Measurements from ENCODE around the gene MRNIP. TPM values are rescaled to one million over a fixed set of nuclear protein-coding genes. Genes with fewer than 3 reads are reported as not detected.

Gene MRNIP
- total and polyA plus RNA-seq, 2 of the 8 experiments (the other 6 are each of a cell fraction or from before 2014, with no cell fraction given): 29.6 TPM

- no peak overlapping the region for H2AFZ ChIP-seq (ENCODE audit: low read length)
These were observed 48.4 kb upstream of the MRNIP start for GRCh38 chr5:179906795-179907555.

More at GRCh38 chr5:179906795-179907555, 48.4 kb upstream of the MRNIP start:
- Histone ChIP-seq H3K56ac (replicated peaks; ENCODE audit: insufficient read length, low read depth, low read length) (no peak overlapping the region), H2BK120ac (replicated peaks; ENCODE audit: low read depth, low read length) (no peak overlapping the region), H3K18ac (ENCODE audit: extremely low read depth, low read length) (no peak overlapping the region; the same call in 1 of the 2 replicates), H3K4me2 (ENCODE audit: insufficient read depth in 1 of 2, low read depth in 2 of 2, low read length in 2 of 2) (peak overlapping the region; percentile 64 to 82), H3K4me3 (ENCODE audit: extremely low read depth in 1 of 4, insufficient read depth in 2 of 4, low read depth in 3 of 4, low read length in 4 of 4) (peak overlapping the region; percentile 25 to 72 (median 52)), H3K4ac (replicated peaks; ENCODE audit: insufficient read length, low read depth, low read length) (no peak overlapping the region), H3K4me1 (replicated peaks in 1 of 4; ENCODE audit: control insufficient read depth in 3 of 4, insufficient read depth in 4 of 4, low read length in 3 of 4) (peaks cover 0 to 7% (median 4%) of the 10 kb centered on the region in 4 experiments; a peak in 5 of 7 replicates), H2BK20ac (ENCODE audit: low read length) (no peak overlapping the region), H3K9ac (replicated peaks in 1 of 4; ENCODE audit: extremely low read depth in 1 of 4, low read depth in 3 of 4, low read length in 3 of 4) (peak overlapping the region in 2 of 4 experiments; percentile 35 to 68; a peak in 3 of 7 replicates), H4K5ac (ENCODE audit: insufficient read length, low read depth, low read length) (no peak overlapping the region), H3K27ac (ENCODE audit: low read depth, low read length) (no peak overlapping the region), H3K9me3 (ENCODE audit: insufficient read depth in 2 of 2, low read depth in 1 of 2, low read length in 1 of 2) (no peaks in the 10 kb centered on the region), H3K79me2 (ENCODE audit: control insufficient read depth in 1 of 2, insufficient read depth in 2 of 2, low read length in 2 of 2) (peaks cover 0 to 2% of the 10 kb centered on the region in 2 experiments; a peak in 1 of 4 replicates), H4K91ac (replicated peaks; ENCODE audit: insufficient read length, low read length) (no peak overlapping the region), H2BK5ac (ENCODE audit: low read depth, low read length) (no peak overlapping the region), H2BK15ac (ENCODE audit: low read length) (no peak overlapping the region), H3K27me3 (replicated peaks in 1 of 4; ENCODE audit: control insufficient read depth in 3 of 4, extremely low read depth in 1 of 4, insufficient read depth in 3 of 4, low read length in 3 of 4) (peaks cover 0 to 6% (median 0%) of the 10 kb centered on the region in 4 experiments; a peak in 2 of 7 replicates), H3K14ac (ENCODE audit: insufficient read length) (no peak overlapping the region), H3K36me3 (ENCODE audit: control insufficient read depth in 2 of 4, insufficient read depth in 4 of 4, low read length in 3 of 4) (peaks cover 0 to 9% (median 0%) of the 10 kb centered on the region in 4 experiments; a peak in 3 of 8 replicates), H4K20me1 (replicated peaks in 1 of 2; ENCODE audit: control insufficient read depth in 1 of 2, insufficient read depth in 2 of 2, low read length in 2 of 2) (peaks cover 0 to 14% of the 10 kb centered on the region in 2 experiments), H4K8ac (ENCODE audit: extremely low read depth, insufficient read depth, low read length) (no peak overlapping the region), H2BK12ac (ENCODE audit: low read depth, low read length) (no peak overlapping the region), H2AK5ac (ENCODE audit: low read depth, low read length) (no peak overlapping the region), H3K23ac (ENCODE audit: insufficient read length) (no peak overlapping the region), H3K79me1 (ENCODE audit: low read depth, low read length) (peaks cover 4% of the 10 kb centered on the region), H3K23me2 (ENCODE audit: low read depth, low read length) (peaks cover 7% of the 10 kb centered on the region; the same call in 1 of the 2 replicates)
- TF ChIP-seq KDM4A (IDR thresholded peaks at IDR 0.05; ENCODE audit: low read depth, low read length, severe bottlenecking) (peak; percentile 23), E2F6 (IDR thresholded peaks at IDR 0.05) (0 out of 2 replicates have a peak, but pooled peaks have one; percentile 13), SUZ12 (IDR thresholded peaks at IDR 0.05; ENCODE audit: low read length) (peak; percentile 27; the same call in 1 of the 2 replicates), BCL11A (IDR thresholded peaks at IDR 0.05; ENCODE audit: low read depth in 2 of 2, low read length in 2 of 2) (no peak), MAX (IDR thresholded peaks at IDR 0.05) (0 out of 2 replicates have a peak, but pooled peaks have one; percentile 28)
- FAIRE-seq (no peak), DNase-seq (ENCODE audit: low read depth in 1 of 2, low spot score in 2 of 2) (peak in 1 of 2 experiments; percentile 69)
- 43% methylated on average over 20 of the region's 50 CpGs; no CpG with 5 or more reads in 1 of the 2 experiments for WGBS, 2 experiments (ENCODE audit: extremely low coverage in 1 of 2, insufficient coverage in 1 of 2, insufficient read length in 1 of 2, insufficient replicate concordance in 2 of 2, low coverage in 1 of 2, low lambda C conversion rate in 2 of 2, missing lambda C conversion rate in 1 of 2)
- ChIA-PET CTCF (ENCODE audit: partially characterized antibody) (interaction anchor here (0.7 to 3.5 kb wide), 14 partner anchors 9 to 209 kb away, joined by 3 to 24 read pairs (median 4); no protein-coding TSS in a partner anchor), POLR2A (ENCODE audit: partially characterized antibody) (interaction anchor here (0.6 to 1.4 kb wide), 4 partner anchors 12 to 262 kb away, joined by 3 to 5 read pairs (median 3); no protein-coding TSS in a partner anchor)

Data from H1 (cell line).